ENCODE data around the gene DIAPH3. TPM values are rescaled to one million over a fixed set of nuclear protein-coding genes. Genes with fewer than 3 reads are reported as not detected.
A peak's percentile ranks its signal among the peaks of the same experiment; 100 is the strongest.

The DIAPH3 gene
- total RNA-seq, 1 experiment from 2014 or later: 62.3 TPM

GRCh38 chr13:59915252-59915651 lies 248.5 kb downstream of the DIAPH3 start:
- DNase-seq (ENCODE audit: low spot score): no peak
- Histone ChIP-seq H3K4me1 (ENCODE audit: insufficient read depth, low read length, poor library complexity, severe bottlenecking) (peaks cover 13% of the 10 kb centered on the region), H3K36me3 (ENCODE audit: insufficient read depth, low read length, poor library complexity, severe bottlenecking) (peaks cover 14% of the 10 kb centered on the region), H3K4me3 (ENCODE audit: low read depth, low read length, poor library complexity, severe bottlenecking) (no peak overlapping the region), H3K27ac (ENCODE audit: low read depth, low read length, poor library complexity, severe bottlenecking) (no peak overlapping the region), H3K27me3 (replicated peaks; ENCODE audit: insufficient read depth, low read depth, low read length, poor library complexity) (no peaks in the 10 kb centered on the region), H3K9me3 (ENCODE audit: low read depth, low read length, poor library complexity, severe bottlenecking) (no peaks in the 10 kb centered on the region)
- TF ChIP-seq EZH2 (IDR thresholded peaks at IDR 0.05; ENCODE audit: borderline replicate concordance, low read depth, low read length, poor library complexity, severe bottlenecking): no peak
- no peak for TF ChIP-seq CTCF (conservative IDR thresholded peaks at IDR 0.05; ENCODE audit: low read depth, low read length)
- intact Hi-C loops (cut with micrococcal nuclease; ENCODE audit: unreplicated experiment): no loop called here
- ChIA-PET POLR2A (ENCODE audit: low non-redundant PET) (no interaction called here), CTCF (no interaction called here)
- BruUV-seq (replicated peaks): no TSS peak

GRCh38 chr13:59914556-59914955 lies 249.2 kb downstream of the DIAPH3 start:
- TF ChIP-seq EZH2 (IDR thresholded peaks at IDR 0.05; ENCODE audit: borderline replicate concordance, low read depth, low read length, poor library complexity, severe bottlenecking): no peak
- no peak for TF ChIP-seq CTCF (conservative IDR thresholded peaks at IDR 0.05; ENCODE audit: low read depth, low read length)
- BruUV-seq (replicated peaks): no TSS peak
- no peak overlapping the region for H3K27ac ChIP-seq (ENCODE audit: low read depth, low read length, poor library complexity, severe bottlenecking)
- H3K9me3 ChIP-seq (ENCODE audit: low read depth, low read length, poor library complexity, severe bottlenecking): no peaks in the 10 kb centered on the region
- no peaks in the 10 kb centered on the region for H3K27me3 ChIP-seq (replicated peaks; ENCODE audit: insufficient read depth, low read depth, low read length, poor library complexity)
- ChIA-PET POLR2A (ENCODE audit: low non-redundant PET) (no interaction called here), CTCF (no interaction called here)
- no peak for DNase-seq (ENCODE audit: low spot score)
- H3K4me1 ChIP-seq (ENCODE audit: insufficient read depth, low read length, poor library complexity, severe bottlenecking): peaks cover 13% of the 10 kb centered on the region
- peaks cover 14% of the 10 kb centered on the region for H3K36me3 ChIP-seq (ENCODE audit: insufficient read depth, low read length, poor library complexity, severe bottlenecking)
- intact Hi-C loops (cut with micrococcal nuclease; ENCODE audit: unreplicated experiment): no loop called here
- no peak overlapping the region for H3K4me3 ChIP-seq (ENCODE audit: low read depth, low read length, poor library complexity, severe bottlenecking)

- no TSS peak for BruUV-seq (replicated peaks)
- CTCF ChIA-PET: interaction anchor here (0.8 to 1.1 kb wide), 4 partner anchors 21 to 225 kb away, joined by 3 to 5 read pairs (median 3); no protein-coding TSS in a partner anchor
- H3K27me3 ChIP-seq (replicated peaks; ENCODE audit: insufficient read depth, low read depth, low read length, poor library complexity): no peaks in the 10 kb centered on the region
- DNase-seq (ENCODE audit: low spot score): peak; percentile 75
- peak; percentile 79 for TF ChIP-seq CTCF (conservative IDR thresholded peaks at IDR 0.05; ENCODE audit: low read depth, low read length)
- TF ChIP-seq EZH2 (IDR thresholded peaks at IDR 0.05; ENCODE audit: borderline replicate concordance, low read depth, low read length, poor library complexity, severe bottlenecking): no peak
- intact Hi-C loops (cut with micrococcal nuclease; ENCODE audit: unreplicated experiment): loop anchor here (1.0 to 10.0 kb wide), 7 partner anchors 134 to 512 kb away; no protein-coding TSS in a partner anchor
- H3K27ac ChIP-seq (ENCODE audit: low read depth, low read length, poor library complexity, severe bottlenecking): peak overlapping the region; percentile 64
- peaks cover 32% of the 10 kb centered on the region for H3K4me1 ChIP-seq (ENCODE audit: insufficient read depth, low read length, poor library complexity, severe bottlenecking)
- no peaks in the 10 kb centered on the region for H3K9me3 ChIP-seq (ENCODE audit: low read depth, low read length, poor library complexity, severe bottlenecking)
- peaks cover 9% of the 10 kb centered on the region for H3K36me3 ChIP-seq (ENCODE audit: insufficient read depth, low read length, poor library complexity, severe bottlenecking)
- POLR2A ChIA-PET (ENCODE audit: low non-redundant PET): no interaction called here
- no peak overlapping the region for H3K4me3 ChIP-seq (ENCODE audit: low read depth, low read length, poor library complexity, severe bottlenecking)
Observed at GRCh38 chr13:59906413-59907049, 257.2 kb downstream of the DIAPH3 start.

Data from A673 (cell line).